Neuronal stem cell (in vitro differentiated cells): ENCODE measurements around the gene CLPSL2.

Source experiments
- DNase-seq: peaks from one replicate; pipeline ENCODE4 v3.0.0-alpha.2; 2013; ENCODE audit warnings: low spot score
- H2AFZ ChIP-seq: one replicate; pipeline ENCODE4 v1.6.1; 2013; ENCODE audit warnings: mild to moderate bottlenecking, low read length, inconsistent platforms
- H2AK5ac ChIP-seq: 2 replicates; pipeline ENCODE4 v1.6.1; 2013; ENCODE audit warnings: low read depth, mild to moderate bottlenecking, inconsistent platforms, low read length, moderate library complexity, mixed read lengths
- H2BK120ac ChIP-seq: 2 replicates; pipeline ENCODE4 v1.6.1; 2013; ENCODE audit warnings: low read depth, mild to moderate bottlenecking, inconsistent platforms, low read length, moderate library complexity, mixed read lengths
- H2BK12ac ChIP-seq: one replicate; pipeline ENCODE4 v1.6.1; 2013; ENCODE audit warnings: low read length, inconsistent platforms
- H2BK15ac ChIP-seq: 2 replicates; pipeline ENCODE4 v1.6.1; 2013; ENCODE audit warnings: mild to moderate bottlenecking, low read length, inconsistent platforms, mixed read lengths
- H2BK5ac ChIP-seq: one replicate; pipeline ENCODE4 v1.6.1; 2013; ENCODE audit warnings: inconsistent platforms, mild to moderate bottlenecking, low read length, moderate library complexity
- H3K14ac ChIP-seq: one replicate; pipeline ENCODE4 v1.6.1; 2013; ENCODE audit warnings: low read length, inconsistent platforms
- H3K18ac ChIP-seq: 2 replicates; pipeline ENCODE4 v1.6.1; 2013; ENCODE audit warnings: low read length, inconsistent platforms
- H3K23ac ChIP-seq: 2 replicates; pipeline ENCODE4 v1.6.1; 2013; ENCODE audit warnings: low read depth, mild to moderate bottlenecking, mixed read lengths, low read length, inconsistent platforms; ENCODE audit not compliant: poor library complexity
- H3K27ac ChIP-seq: replicated peaks from 3 replicates; pipeline ENCODE4 v1.5.1; 2013; ENCODE audit warnings: low read length, inconsistent platforms
- H3K27me3 ChIP-seq, 3 experiments: 2 replicates each; pipeline ENCODE4 v1.6.1; 2013; ENCODE audit warnings: low read length in 3 of 3, mild to moderate bottlenecking in 2 of 3, inconsistent platforms in 1 of 3, low read depth in 1 of 3, mixed read lengths in 1 of 3, moderate library complexity in 1 of 3; ENCODE audit not compliant: control insufficient read depth in 3 of 3, insufficient read depth in 3 of 3
- H3K36me3 ChIP-seq, 2 donors: replicated peaks in 1 of 2; 2 replicates each; pipeline ENCODE4 v1.6.1; 2013; ENCODE audit warnings: low read length in 2 of 2; ENCODE audit not compliant: control insufficient read depth in 2 of 2, insufficient read depth in 2 of 2
- H3K4ac ChIP-seq: 2 replicates; pipeline ENCODE4 v1.6.1; 2013; ENCODE audit warnings: inconsistent platforms, mild to moderate bottlenecking, low read length, moderate library complexity
- H3K4me1 ChIP-seq, 2 donors: 1 replicate in 1 of 2; 2 replicates in 1 of 2; pipeline ENCODE4 v1.6.1; 2013; ENCODE audit warnings: low read length in 2 of 2, low read depth in 1 of 2; ENCODE audit not compliant: control insufficient read depth in 2 of 2, insufficient read depth in 1 of 2
- H3K4me2 ChIP-seq: one replicate; pipeline ENCODE4 v1.6.1; 2013; ENCODE audit warnings: mild to moderate bottlenecking, low read length, inconsistent platforms; ENCODE audit not compliant: insufficient read depth, poor library complexity, severe bottlenecking
- H3K4me3 ChIP-seq, 2 donors: 2 replicates each; pipeline ENCODE4 v1.5.1; 2013; ENCODE audit warnings: low read length in 2 of 2, mild to moderate bottlenecking in 2 of 2, inconsistent platforms in 1 of 2, moderate library complexity in 1 of 2
- H3K79me1 ChIP-seq: one replicate; pipeline ENCODE4 v1.6.1; 2013; ENCODE audit warnings: low read depth, mild to moderate bottlenecking, inconsistent platforms, low read length, moderate library complexity
- H3K9ac ChIP-seq: one replicate; pipeline ENCODE4 v1.6.1; 2013; ENCODE audit warnings: mild to moderate bottlenecking, low read depth, low read length, inconsistent platforms; ENCODE audit not compliant: poor library complexity
- H3K9me3 ChIP-seq, 2 donors: replicated peaks in 1 of 2; 2 replicates each; pipeline versions ENCODE3 to v1.6.1; 2013; ENCODE audit warnings: low read length in 2 of 2, mild to moderate bottlenecking in 2 of 2, inconsistent platforms in 1 of 2, low read depth in 1 of 2, mixed read lengths in 1 of 2, moderate library complexity in 1 of 2; ENCODE audit not compliant: control insufficient read depth in 2 of 2, insufficient read depth in 1 of 2
- H4K8ac ChIP-seq: one replicate; pipeline ENCODE4 v1.6.1; 2013; ENCODE audit warnings: low read depth, mild to moderate bottlenecking, inconsistent platforms, low read length, moderate library complexity
- H4K91ac ChIP-seq: one replicate; pipeline ENCODE4 v1.6.1; 2013; ENCODE audit warnings: low read length, low read depth, mild to moderate bottlenecking, inconsistent platforms; ENCODE audit not compliant: poor library complexity
- WGBS, 2 donors: extraction: QIAGEN DNeasy Blood & Tissue Kit; methylation state at CpG; one replicate each; pipeline ENCODE4 v1.1.7; 2013; ENCODE audit warnings: missing lambda C conversion rate in 2 of 2, mixed read lengths in 1 of 2; ENCODE audit not compliant: insufficient read length in 2 of 2, insufficient replicate concordance in 1 of 2; ENCODE audit errors: extremely low coverage in 2 of 2; 5-methylcytosine and 5-hydroxymethylcytosine counted together

The CLPSL2 gene

DNA sequence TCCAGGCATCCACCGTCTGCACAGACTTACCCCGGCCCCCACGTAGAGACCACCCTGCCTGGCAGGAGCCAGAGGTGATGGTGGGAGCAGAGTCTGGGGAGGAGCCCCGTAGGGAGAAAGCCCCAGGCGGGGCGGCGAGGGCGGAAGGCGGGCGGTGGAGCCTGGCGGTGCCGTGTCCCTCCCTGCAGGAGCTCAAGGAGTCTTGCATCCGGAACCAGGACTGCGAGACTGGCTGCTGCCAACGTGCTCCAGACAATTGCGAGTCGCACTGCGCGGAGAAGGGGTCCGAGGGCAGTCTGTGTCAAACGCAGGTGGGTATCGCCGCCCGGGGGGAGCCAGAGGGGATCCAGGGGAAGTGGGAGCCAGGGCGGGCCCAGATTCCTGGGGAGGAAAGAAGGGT, 10.4 kb downstream of the CLPSL2 start:
- Histone ChIP-seq H2BK15ac (peak overlapping the region; percentile 78), H3K23ac (peak overlapping the region; percentile 94), H2BK12ac (no peak overlapping the region), H3K9me3 (no peaks in the 10 kb centered on the region), H3K27me3 (peaks cover 0 to 19% (median 0%) of the 10 kb centered on the region in 3 experiments), H2AFZ (no peak overlapping the region), H2BK5ac (no peak overlapping the region), H3K4me2 (no peak overlapping the region), H3K79me1 (no peaks in the 10 kb centered on the region), H3K14ac (peak overlapping the region; percentile 49), H2AK5ac (peak overlapping the region; percentile 73), H3K4me3 (no peak overlapping the region), H3K4me1 (no peaks in the 10 kb centered on the region), H3K27ac (no peak overlapping the region), H2BK120ac (no peak overlapping the region), H3K4ac (no peak overlapping the region), H3K18ac (peak overlapping the region; percentile 87), H4K91ac (no peak overlapping the region), H3K36me3 (no peaks in the 10 kb centered on the region), H3K9ac (no peak overlapping the region), H4K8ac (no peak overlapping the region)
- WGBS, 2 donors, result no CpG with 5 or more reads among the region's 25 CpGs
- DNase-seq, result no peak

DNA sequence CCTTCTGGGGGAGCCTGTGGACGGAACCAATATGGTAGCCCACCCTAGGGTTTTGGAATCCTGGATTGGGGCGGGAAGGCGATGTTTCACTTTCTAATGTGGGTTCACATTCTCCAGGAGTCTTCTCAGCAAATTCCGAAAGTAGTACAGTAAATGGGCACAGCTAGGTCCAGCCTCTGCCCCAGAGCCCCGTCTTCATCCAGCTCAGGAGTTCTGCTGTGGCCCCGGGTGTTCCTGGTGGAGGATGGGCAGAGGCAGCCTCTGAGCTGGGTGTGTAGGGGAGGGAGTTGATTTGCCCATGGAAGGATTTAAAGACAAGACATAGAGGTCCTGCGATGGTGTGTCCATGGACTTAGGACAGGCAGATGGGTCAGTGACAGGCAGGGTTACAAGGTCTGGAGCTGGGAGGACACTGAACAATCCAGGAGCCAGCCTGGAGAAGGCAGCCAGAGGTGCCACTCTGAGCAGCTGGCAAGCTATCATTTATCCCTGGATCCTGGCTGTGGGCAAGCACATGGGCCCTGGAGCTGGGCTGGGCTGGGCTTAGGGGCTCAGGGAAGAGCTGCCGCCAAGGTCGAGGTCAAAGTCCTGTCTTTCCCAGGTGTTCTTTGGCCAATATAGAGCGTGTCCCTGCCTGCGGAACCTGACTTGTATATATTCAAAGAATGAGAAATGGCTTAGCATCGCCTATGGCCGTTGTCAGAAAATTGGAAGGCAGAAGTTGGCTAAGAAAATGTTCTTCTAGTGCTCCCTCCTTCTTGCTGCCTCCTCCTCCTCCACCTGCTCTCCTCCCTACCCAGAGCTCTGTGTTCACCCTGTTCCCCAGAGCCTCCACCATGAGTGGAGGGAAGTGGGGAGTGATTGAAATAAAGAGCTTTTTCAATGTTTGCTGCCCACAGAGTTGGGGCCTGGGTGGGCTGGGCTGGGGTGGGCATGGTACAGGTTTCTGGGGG, 11.1 kb downstream of the CLPSL2 start:
- no peaks in the 10 kb centered on the region for H3K9me3 ChIP-seq
- no CpG with 5 or more reads among the region's 13 CpGs for WGBS, 2 donors
- no peak overlapping the region for H3K23ac ChIP-seq
- H3K14ac ChIP-seq, result no peak overlapping the region
- peaks cover 0 to 20% (median 0%) of the 10 kb centered on the region in 3 experiments for H3K27me3 ChIP-seq
- H2BK120ac ChIP-seq, result no peak overlapping the region
- no peak overlapping the region for H2BK12ac ChIP-seq
- no peak overlapping the region for H3K9ac ChIP-seq
- no peak overlapping the region for H3K4me2 ChIP-seq
- no peak overlapping the region for H4K8ac ChIP-seq
- no peak overlapping the region for H3K18ac ChIP-seq
- peak overlapping the region; percentile 73 for H2AK5ac ChIP-seq
- H3K79me1 ChIP-seq, result no peaks in the 10 kb centered on the region
- no peak overlapping the region for H3K27ac ChIP-seq
- H3K36me3 ChIP-seq, result no peaks in the 10 kb centered on the region
- no peak overlapping the region for H3K4me3 ChIP-seq
- no peak overlapping the region for H2BK5ac ChIP-seq
- H4K91ac ChIP-seq, result no peak overlapping the region
- H2BK15ac ChIP-seq, result no peak overlapping the region
- no peak overlapping the region for H3K4ac ChIP-seq
- H2AFZ ChIP-seq, result no peak overlapping the region
- DNase-seq, result no peak
- H3K4me1 ChIP-seq, result no peaks in the 10 kb centered on the region

DNA sequence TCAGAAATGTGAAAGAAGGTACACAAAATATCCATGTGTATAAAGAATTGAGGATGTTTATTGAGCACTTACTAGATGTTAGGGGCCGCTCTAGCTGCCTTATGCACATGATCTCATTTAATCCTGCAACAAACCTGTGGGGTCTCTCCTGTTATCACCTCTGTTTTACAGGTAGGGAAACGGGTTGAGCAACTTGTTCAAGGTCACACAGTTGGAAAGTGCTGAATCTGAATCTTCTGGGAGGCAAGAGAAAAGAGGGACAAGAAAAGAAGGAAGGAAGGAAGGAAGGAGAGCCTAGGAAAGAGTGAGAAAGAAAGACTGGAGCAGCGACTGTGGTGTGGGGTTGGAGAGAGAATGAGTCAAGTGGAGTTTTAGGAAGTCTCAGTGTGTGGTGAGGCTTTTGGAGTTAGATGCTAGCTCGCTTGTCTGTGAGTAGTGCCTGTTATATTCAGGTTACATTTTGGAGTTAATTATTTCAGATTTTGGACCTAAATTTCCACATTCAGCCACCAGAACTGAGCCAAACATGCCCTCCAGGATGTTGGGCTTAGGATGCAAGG, 12.1 kb downstream of the CLPSL2 start:
- no peak overlapping the region for H4K8ac ChIP-seq
- peaks cover 0 to 23% (median 0%) of the 10 kb centered on the region in 3 experiments for H3K27me3 ChIP-seq
- no peak overlapping the region for H2BK120ac ChIP-seq
- H3K4ac ChIP-seq, result no peak overlapping the region
- no peak for DNase-seq
- no peak overlapping the region for H3K4me3 ChIP-seq
- no CpG with 5 or more reads among the region's 4 CpGs for WGBS, 2 donors
- H3K4me1 ChIP-seq, result no peaks in the 10 kb centered on the region
- no peak overlapping the region for H3K9ac ChIP-seq
- H4K91ac ChIP-seq, result no peak overlapping the region
- no peak overlapping the region for H3K4me2 ChIP-seq
- no peak overlapping the region for H2AFZ ChIP-seq
- H2BK12ac ChIP-seq, result no peak overlapping the region
- no peak overlapping the region for H2AK5ac ChIP-seq
- H3K9me3 ChIP-seq, result no peaks in the 10 kb centered on the region
- no peak overlapping the region for H3K23ac ChIP-seq
- no peak overlapping the region for H2BK5ac ChIP-seq
- H3K36me3 ChIP-seq, result no peaks in the 10 kb centered on the region
- no peak overlapping the region for H2BK15ac ChIP-seq
- H3K14ac ChIP-seq, result no peak overlapping the region
- H3K79me1 ChIP-seq, result no peaks in the 10 kb centered on the region
- no peak overlapping the region for H3K27ac ChIP-seq
- no peak overlapping the region for H3K18ac ChIP-seq

GRCh38 chr6:35790683-35791082, 14.3 kb downstream of the CLPSL2 start:
- no CpG with 5 or more reads among the region's 5 CpGs for WGBS, 2 donors
- no peak overlapping the region for H2BK15ac ChIP-seq

More at GRCh38 chr6:35790683-35791082, 14.3 kb downstream of the CLPSL2 start:
- Histone ChIP-seq H2BK5ac (no peak overlapping the region), H3K4me1 (no peaks in the 10 kb centered on the region), H3K14ac (no peak overlapping the region), H3K4ac (no peak overlapping the region), H3K27me3 (peaks cover 0 to 21% (median 0%) of the 10 kb centered on the region in 3 experiments), H3K4me3 (no peak overlapping the region), H4K8ac (no peak overlapping the region), H3K79me1 (no peaks in the 10 kb centered on the region), H2AFZ (no peak overlapping the region), H2BK12ac (no peak overlapping the region), H3K23ac (no peak overlapping the region), H3K9ac (peak overlapping the region; percentile 17), H3K27ac (no peak overlapping the region), H3K18ac (no peak overlapping the region), H3K36me3 (no peaks in the 10 kb centered on the region), H3K9me3 (no peaks in the 10 kb centered on the region), H4K91ac (no peak overlapping the region), H2AK5ac (no peak overlapping the region), H3K4me2 (no peak overlapping the region), H2BK120ac (no peak overlapping the region)
- DNase-seq, result no peak
